GM21367 (cell line): Measurements from ENCODE around the gene CASP5.
"Not testable (repeated sequence)": the region's sequence is repeated elsewhere in the genome, so short reads cannot be mapped to it uniquely, and the experiment has no call there.

ENCODE experiments used
- ATAC-seq: cut with Tn5 transposase; IDR thresholded peaks from one replicate; pipeline ENCODE4 v1.9.1; 2021; ENCODE audit not compliant: unreplicated experiment

The CASP5 gene

DNA sequence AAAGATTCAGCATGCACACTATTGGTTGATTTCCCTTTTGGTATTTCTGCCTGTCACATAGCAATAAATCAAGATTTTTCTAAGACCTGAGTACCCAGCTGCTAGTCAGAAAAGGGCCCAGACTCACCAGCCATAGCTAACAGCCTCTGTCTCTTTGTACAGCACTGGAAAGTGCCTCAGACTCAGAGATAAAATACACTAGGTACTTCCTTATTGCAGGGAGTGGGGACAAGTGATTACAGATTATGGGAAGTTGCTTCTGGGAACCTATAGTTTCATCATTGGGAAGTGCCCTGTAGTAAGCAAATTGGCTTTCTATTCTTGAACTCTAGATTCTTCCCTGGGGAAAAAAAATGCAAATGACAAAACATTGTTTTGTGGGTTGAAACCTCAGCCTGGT lies at the start of gene CASP5:
Gene CASP5, minus strand, starts transcription at position 166 of the 400 bp plus-strand sequence. Its CDS starts 32 bp downstream, at position 134.
- no peak for ATAC-seq

DNA sequence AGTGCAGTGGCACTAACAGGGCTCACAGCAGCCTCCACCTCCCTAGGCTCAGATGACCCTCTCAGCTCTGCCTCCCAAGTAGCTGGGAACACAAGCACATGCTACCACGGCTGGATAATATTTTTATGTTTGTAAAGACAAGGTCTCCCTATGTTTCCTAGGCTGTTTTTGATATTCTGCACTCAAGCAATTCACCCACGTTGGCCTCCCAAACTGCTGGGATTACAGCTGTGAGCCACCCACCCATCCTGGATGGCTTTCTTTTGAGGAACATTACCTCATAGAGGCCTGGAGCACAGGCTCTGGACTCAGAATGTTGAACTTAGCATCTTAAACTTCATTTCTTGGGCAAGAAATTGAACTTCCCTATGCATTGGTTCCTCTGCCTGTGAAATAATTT lies 49.1 kb upstream of the CASP5 start:
- ATAC-seq: not testable (repeated sequence)

- no peak for ATAC-seq
Measured at GRCh38 chr11:105071089-105071732, 48.2 kb upstream of the CASP5 start.

DNA sequence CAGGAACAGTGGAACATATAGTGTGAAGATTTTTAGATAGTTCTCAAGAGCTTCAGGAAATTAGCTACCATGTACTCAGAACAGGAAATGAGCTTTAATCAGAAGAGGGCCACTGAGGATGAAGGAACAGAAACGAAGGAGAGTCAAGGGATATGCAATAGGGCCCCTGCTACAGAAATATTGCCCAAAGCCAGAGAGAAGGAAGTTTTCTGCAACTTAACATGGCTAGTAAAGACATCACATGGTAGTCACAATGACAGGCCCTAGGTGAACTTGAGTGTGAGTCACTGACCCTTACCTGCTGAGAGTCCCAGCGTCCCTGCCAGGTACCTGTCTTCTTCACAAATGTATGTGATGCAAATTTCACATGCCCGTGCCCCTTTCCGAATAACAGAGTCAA lies 47.3 kb upstream of the CASP5 start:
- ATAC-seq: no peak

DNA sequence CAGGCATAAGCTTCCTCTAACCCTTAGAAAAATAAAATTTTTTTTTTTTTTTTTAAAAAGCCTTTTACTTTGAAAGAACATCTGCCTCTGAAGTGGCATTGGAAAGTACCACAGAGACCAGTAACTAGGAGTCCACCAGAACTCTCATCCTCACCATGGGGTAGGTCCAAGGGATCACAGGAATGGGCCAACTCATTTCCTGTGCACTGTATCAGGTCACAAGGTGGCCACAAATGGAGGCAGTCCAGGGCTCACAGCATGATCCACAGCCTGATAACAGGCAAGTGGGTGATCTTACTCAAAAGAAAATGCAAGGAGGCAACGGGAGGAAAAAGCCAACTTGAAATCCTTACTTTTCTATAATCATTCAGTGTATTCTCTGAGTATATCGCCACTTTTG lies 46.8 kb upstream of the CASP5 start:
- not testable (repeated sequence) for ATAC-seq

- ATAC-seq: not testable (repeated sequence)
Measured at GRCh38 chr11:105063245-105063941, 40.4 kb upstream of the CASP5 start.

DNA sequence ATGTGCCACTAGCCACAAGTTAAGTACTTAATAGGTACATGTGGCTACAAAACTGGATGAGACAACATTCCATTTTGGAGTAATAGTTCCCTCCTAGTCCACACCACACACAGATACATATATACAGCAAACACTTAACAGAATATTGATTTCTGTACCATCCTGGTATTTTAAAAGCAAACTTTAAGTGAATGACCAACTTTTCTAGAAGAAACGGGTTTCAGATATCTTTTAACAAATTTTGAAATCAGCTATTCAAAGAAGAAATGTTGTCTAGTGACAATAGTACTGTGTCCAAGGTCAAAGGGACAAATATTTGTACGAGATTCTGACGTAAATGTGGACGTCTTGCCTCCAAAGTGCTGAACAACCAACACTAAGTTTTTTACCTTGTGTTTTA lies 34.5 kb upstream of the CASP5 start:
- no peak for ATAC-seq

DNA sequence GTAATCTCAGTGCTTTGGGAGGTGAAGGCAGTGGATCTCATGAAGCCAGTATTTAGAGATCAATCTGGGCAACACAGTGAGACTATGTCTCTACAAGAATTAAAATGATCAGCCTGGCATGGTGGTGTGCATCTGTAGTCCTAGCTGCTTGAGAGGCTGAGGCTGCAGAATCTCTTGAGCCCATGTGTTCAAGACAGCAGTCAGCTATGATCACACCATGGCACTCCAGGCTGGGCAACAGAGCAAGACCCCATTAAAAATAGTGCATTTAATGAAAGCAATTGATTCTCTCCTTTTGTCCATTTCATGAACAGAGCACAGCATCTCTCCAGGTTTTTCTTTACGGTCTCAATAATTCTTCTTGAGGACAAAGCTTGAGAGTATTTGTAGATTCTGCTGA lies 33.5 kb upstream of the CASP5 start:
- ATAC-seq: no peak

DNA sequence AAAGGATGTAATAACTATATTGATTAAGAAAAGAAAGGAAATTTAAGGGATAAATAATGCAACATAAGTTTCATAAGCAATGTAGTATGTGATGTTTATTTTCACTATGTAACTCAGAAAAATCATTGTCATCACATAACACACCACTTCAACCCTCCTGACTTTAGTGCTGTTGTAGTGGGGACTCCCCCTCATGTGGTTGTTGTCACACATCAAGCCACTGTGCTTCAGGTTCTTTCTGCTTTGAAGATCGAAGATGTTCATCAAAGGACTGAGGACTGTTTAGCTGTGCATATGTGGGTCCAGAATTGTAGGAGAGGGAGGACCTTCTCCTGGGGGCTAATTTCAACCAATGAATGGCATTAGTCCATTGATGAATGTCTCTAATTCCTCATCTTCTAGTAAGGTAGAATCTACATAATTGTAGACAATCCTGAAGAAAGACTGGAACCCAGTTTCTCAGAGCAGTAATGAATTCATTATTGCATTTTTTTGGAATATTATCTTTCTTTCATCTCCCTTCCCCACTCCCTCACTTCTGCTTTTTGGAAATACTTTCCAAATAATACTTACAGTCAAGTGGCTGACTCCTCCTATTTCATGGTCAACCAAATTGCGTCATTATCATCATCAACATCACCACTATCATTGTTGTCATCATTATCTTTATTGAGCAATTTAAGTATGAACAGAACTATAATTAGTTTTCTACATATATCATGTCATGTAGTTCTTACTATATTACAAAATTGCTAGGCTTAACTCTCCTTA lies 31.9 kb upstream of the CASP5 start:
- ATAC-seq: no peak

GRCh38 chr11:105052487-105052886 lies 29.5 kb upstream of the CASP5 start:
- ATAC-seq: no peak

DNA sequence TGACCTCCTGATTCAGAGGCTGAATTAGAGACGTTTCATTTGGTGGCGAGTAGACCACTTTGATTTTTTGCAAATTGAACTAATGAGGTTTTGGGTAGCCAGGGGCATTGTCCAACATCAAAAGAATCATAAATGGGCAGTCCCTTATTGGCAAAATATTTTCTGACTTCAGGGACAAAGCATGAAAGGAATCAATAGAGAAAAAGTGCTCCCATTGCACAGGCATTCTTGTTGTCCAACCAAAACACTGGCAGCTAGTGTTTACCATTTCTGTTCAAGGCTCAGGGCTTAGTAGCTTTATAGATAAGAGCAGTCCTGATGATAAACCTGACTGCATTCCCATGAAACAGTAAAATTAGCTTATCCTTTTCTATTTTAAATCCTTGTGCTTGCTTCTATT lies 28.6 kb upstream of the CASP5 start:
- ATAC-seq: no peak

GRCh38 chr11:105049481-105049880 lies 26.5 kb upstream of the CASP5 start:
- ATAC-seq: no peak

- ATAC-seq: no peak
Measured at GRCh38 chr11:105046898-105047579, 24.1 kb upstream of the CASP5 start.

GRCh38 chr11:105045676-105046296 lies 22.8 kb upstream of the CASP5 start:
- ATAC-seq: no peak

GRCh38 chr11:105044557-105045524 lies 21.9 kb upstream of the CASP5 start, which contains the start of gene CARD16:
Gene CARD16, minus strand, starts transcription at chr11:105045335. Its CDS starts 38 bp downstream, at chr11:105045297.
- peak; percentile 99 for ATAC-seq

DNA sequence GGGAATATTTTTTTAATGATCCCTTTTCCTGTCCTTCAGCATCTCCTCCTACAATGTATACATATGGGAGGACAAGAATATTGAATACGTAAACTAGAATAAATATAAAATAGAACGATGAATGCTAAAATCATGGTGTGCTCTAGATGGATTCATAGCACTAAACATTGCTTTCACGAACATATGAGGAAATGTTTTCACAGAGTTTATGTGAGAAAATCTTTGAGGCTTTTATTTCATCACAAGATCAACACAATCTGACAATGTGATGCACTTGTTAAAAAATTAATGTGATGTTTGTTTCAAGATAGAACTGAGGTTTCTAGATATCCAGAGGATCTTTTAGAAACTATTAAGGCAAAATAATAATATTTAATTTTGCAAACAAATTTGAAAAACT lies 19.2 kb upstream of the CASP5 start:
- ATAC-seq: no peak

- ATAC-seq: no peak
Measured at GRCh38 chr11:105040703-105041102, 17.7 kb upstream of the CASP5 start.

DNA sequence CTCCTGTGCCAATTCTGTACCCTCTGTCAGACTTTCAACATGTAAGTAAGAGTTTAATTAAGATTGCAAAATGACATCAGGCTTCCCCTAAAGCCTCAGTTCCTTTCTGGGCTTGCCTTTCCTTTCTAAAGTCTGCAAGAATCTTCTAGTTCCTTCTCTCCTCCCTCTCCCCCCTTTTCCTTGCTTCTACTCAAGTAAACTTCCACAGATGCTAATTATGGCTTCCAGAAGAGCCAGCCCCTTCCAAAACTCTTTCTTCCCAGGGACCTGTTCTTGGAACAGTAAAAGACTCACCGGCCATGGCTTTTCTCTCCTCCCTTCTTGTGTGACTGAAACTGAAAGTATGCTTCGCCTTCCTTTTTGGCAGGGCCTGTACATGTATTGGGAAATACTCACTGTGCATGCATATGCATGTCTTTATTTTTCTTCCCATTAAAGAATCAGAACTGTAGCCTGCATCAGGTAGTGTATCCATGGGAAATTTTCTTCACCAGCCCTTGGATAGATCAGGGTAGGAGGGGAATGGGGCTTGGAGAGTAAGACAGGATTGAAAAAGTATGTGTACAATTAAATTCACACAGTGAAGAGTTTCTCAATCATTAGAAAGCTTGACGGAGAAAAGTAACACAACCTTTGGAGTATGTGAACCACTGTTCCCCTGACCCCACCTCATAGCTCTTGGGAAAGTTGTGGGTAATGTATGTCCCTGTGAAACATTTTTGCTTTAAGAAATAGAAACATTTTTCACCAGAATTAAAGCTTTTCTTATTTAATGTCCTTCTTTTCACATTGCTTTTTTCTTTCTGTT lies 12.0 kb upstream of the CASP5 start, which contains the start of gene CASP1:
Gene CASP1, minus strand, starts transcription at position 332 of the 808 bp plus-strand sequence. Its CDS starts 31 bp downstream, at position 301.
- ATAC-seq: peak; percentile 97

DNA sequence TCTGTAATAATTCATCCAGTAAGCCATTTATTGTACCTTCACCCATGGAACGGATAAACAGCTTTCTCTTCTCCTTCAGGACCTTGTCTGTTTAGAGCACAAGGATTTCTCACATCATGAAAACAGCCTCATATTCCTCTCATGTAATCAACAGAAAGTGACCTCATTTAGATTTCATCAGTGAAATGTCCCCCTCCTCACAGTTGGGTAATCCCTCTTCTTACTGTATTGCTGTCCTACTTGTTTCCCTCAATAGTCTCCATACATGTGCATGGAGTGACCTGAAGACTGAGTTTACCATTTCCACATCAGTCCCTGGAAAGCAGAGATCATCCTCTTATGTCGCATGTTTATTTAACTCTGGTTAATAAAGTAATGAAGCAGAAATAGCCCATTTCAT lies 11.4 kb upstream of the CASP5 start:
- ATAC-seq: not testable (repeated sequence)
